ENCODE measurements around the gene COX6A2. TPM values are rescaled to one million over a fixed set of nuclear protein-coding genes. Genes with fewer than 3 reads are reported as not detected.

The COX6A2 gene
- polyA plus RNA-seq, 1 donor from 2014 or later = not detected

GRCh38 chr16:31385680-31386079, 42.5 kb downstream of the COX6A2 start:
- no peak overlapping the region for H3K9ac ChIP-seq (ENCODE audit: low read length)
- no peak overlapping the region for H2AFZ ChIP-seq (ENCODE audit: low read depth, low read length)
- no peaks in the 10 kb centered on the region for H3K9me2 ChIP-seq (ENCODE audit: insufficient read depth, low read length)
- H3K4me3 ChIP-seq (ENCODE audit: low read length) = no peak overlapping the region
- no peaks in the 10 kb centered on the region for H3F3A ChIP-seq (ENCODE audit: insufficient read depth, low read length, poor library complexity, severe bottlenecking)
- H3K9me3 ChIP-seq (ENCODE audit: low read length) = no peaks in the 10 kb centered on the region
- H3K27ac ChIP-seq (ENCODE audit: low read length) = no peak overlapping the region
- no peaks in the 10 kb centered on the region for H3K27me3 ChIP-seq (ENCODE audit: insufficient read depth, low read depth, low read length)
- H3K79me2 ChIP-seq (replicated peaks; ENCODE audit: insufficient read depth, low read length) = no peaks in the 10 kb centered on the region
- no peaks in the 10 kb centered on the region for H4K20me1 ChIP-seq (ENCODE audit: insufficient read depth)
- TF ChIP-seq RAD21 (conservative IDR thresholded peaks at IDR 0.05) (no peak), TAF1 (IDR thresholded peaks at IDR 0.05; ENCODE audit: low read depth) (no peak), POLR2AphosphoS5 (IDR thresholded peaks at IDR 0.05) (no peak), SMC3 (conservative IDR thresholded peaks at IDR 0.05; ENCODE audit: poor library complexity) (no peak), MXI1 (conservative IDR thresholded peaks at IDR 0.05; ENCODE audit: poor library complexity, severe bottlenecking) (no peak), REST (IDR thresholded peaks at IDR 0.05; ENCODE audit: borderline replicate concordance) (no peak), EP300 (conservative IDR thresholded peaks at IDR 0.05; ENCODE audit: poor library complexity, severe bottlenecking) (no peak), CTCF (IDR thresholded peaks at IDR 0.05; ENCODE audit: poor library complexity, severe bottlenecking) (no peak), EZH2 (IDR thresholded peaks at IDR 0.05; ENCODE audit: borderline replicate concordance, insufficient read depth, low read length, poor library complexity, severe bottlenecking) (no peak)
- no peaks in the 10 kb centered on the region for H3K36me3 ChIP-seq (ENCODE audit: insufficient read depth, low read length)
- no peak overlapping the region for H3K4me2 ChIP-seq (ENCODE audit: low read length)

- TF ChIP-seq EP300 (conservative IDR thresholded peaks at IDR 0.05; ENCODE audit: poor library complexity, severe bottlenecking) = no peak
- TF ChIP-seq POLR2AphosphoS5 (IDR thresholded peaks at IDR 0.05) = no peak
- TF ChIP-seq CTCF (IDR thresholded peaks at IDR 0.05; ENCODE audit: poor library complexity, severe bottlenecking) = no peak
- TF ChIP-seq TAF1 (IDR thresholded peaks at IDR 0.05; ENCODE audit: low read depth) = no peak
- TF ChIP-seq MXI1 (conservative IDR thresholded peaks at IDR 0.05; ENCODE audit: poor library complexity, severe bottlenecking) = no peak
- no peak for TF ChIP-seq EZH2 (IDR thresholded peaks at IDR 0.05; ENCODE audit: borderline replicate concordance, insufficient read depth, low read length, poor library complexity, severe bottlenecking)
- no peak for TF ChIP-seq REST (IDR thresholded peaks at IDR 0.05; ENCODE audit: borderline replicate concordance)
- TF ChIP-seq SMC3 (conservative IDR thresholded peaks at IDR 0.05; ENCODE audit: poor library complexity) = no peak
- TF ChIP-seq RAD21 (conservative IDR thresholded peaks at IDR 0.05) = no peak
- H3K4me2 ChIP-seq (ENCODE audit: low read length) = no peak overlapping the region
- no peak overlapping the region for H3K9ac ChIP-seq (ENCODE audit: low read length)
- H3K27ac ChIP-seq (ENCODE audit: low read length) = no peak overlapping the region
- H3K9me2 ChIP-seq (ENCODE audit: insufficient read depth, low read length) = no peaks in the 10 kb centered on the region
- H3F3A ChIP-seq (ENCODE audit: insufficient read depth, low read length, poor library complexity, severe bottlenecking) = no peaks in the 10 kb centered on the region
- no peak overlapping the region for H2AFZ ChIP-seq (ENCODE audit: low read depth, low read length)
- H4K20me1 ChIP-seq (ENCODE audit: insufficient read depth) = no peaks in the 10 kb centered on the region
- H3K9me3 ChIP-seq (ENCODE audit: low read length) = no peaks in the 10 kb centered on the region
- no peaks in the 10 kb centered on the region for H3K27me3 ChIP-seq (ENCODE audit: insufficient read depth, low read depth, low read length)
- no peak overlapping the region for H3K4me3 ChIP-seq (ENCODE audit: low read length)
- no peaks in the 10 kb centered on the region for H3K79me2 ChIP-seq (replicated peaks; ENCODE audit: insufficient read depth, low read length)
- no peaks in the 10 kb centered on the region for H3K36me3 ChIP-seq (ENCODE audit: insufficient read depth, low read length)
Observed at GRCh38 chr16:31382485-31383161, 45.5 kb downstream of the COX6A2 start.

Data from neural cell (in vitro differentiated cells).